GM12892 (cell line): ENCODE data around the gene PDE8B.

Experiments used
- POLR2A ChIP-seq: IDR thresholded peaks from 2 replicates; pipeline ENCODE4 v1.6.1; 2011; ENCODE audit warnings: low read depth, low read length, control low read depth
- TAF1 ChIP-seq: IDR thresholded peaks from 2 replicates; pipeline ENCODE4 v1.6.1; 2011; ENCODE audit warnings: low read depth, mild to moderate bottlenecking, control low read depth, low read length, borderline replicate concordance

GRCh38 chr5:77413049-77413448 is 202.6 kb downstream of the PDE8B start:
- TF ChIP-seq TAF1 (no peak), POLR2A (no peak)
